H7 (cell line): ENCODE data around the gene GNPAT. TPM values are rescaled to one million over a fixed set of nuclear protein-coding genes. Genes with fewer than 3 reads are reported as not detected.

Experiments used
- DNase-seq: peaks from one replicate; pipeline ENCODE4 v3.0.0; 2012
- H3K27me3 ChIP-seq: 2 replicates; pipeline ENCODE4 v1.6.0; 2011; ENCODE audit warnings: mild to moderate bottlenecking, low read length; ENCODE audit not compliant: control insufficient read depth, insufficient read depth
- H3K36me3 ChIP-seq: replicated peaks from 2 replicates; pipeline ENCODE4 v1.5.1; 2011; ENCODE audit warnings: low read length; ENCODE audit not compliant: control insufficient read depth, insufficient read depth
- H3K4me3 ChIP-seq: 2 replicates; pipeline ENCODE4 v1.5.1; 2011; ENCODE audit warnings: low read depth, mild to moderate bottlenecking, control low read depth, low read length, moderate library complexity; ENCODE audit not compliant: insufficient read depth
- total RNA-seq: library from RNA; depleted of rRNA; stranded (reverse); fragments of >200 nt; shearing (Covaris generic); gene quantifications from 2 replicates; pipeline ENCODE4 v1.2.3, GENCODE V29; 2014; rRNA removed

Gene GNPAT
- 77.6 and 96.4 TPM in 2 replicates for total RNA-seq

DNA sequence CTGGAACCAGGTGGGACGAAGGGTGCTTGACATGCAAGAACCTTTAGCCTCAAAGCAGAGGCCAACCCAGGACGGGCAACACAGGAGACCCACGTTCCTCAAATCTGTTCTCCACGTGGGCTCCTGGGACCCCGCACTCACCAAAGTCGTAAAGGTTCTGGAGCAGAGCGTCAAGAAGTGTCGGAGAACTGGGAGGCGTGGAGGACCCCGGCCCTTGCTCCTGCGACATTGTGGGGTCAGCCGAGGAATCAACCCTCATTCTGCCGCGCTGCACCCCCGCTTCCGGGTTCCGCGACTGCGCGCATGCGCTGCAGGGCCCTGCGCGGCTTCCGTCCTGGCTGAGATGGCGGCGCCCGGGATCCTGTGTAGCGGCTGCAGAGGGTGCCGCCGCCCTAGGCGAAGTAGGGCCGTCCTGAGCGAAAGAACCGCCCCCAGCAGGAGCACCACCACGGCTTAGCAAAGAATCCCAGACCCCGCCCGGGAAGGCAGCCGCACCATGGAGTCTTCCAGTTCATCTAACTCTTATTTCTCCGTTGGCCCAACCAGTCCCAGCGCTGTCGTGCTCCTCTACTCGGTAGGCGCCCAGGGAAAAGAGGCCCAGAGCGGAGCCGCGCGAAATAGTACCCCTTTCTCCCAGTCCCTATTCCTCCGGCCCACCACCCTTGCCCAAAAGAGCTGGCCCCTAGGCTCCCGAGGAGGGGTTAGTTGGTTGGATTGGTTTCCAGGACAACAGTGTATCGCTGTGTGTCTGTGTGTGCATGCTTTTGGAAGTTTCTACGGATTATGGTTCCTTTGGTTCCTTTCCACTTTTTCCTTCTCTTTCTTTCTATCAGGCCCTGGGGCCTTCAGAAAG is at the start of gene GNPAT:
TSS of gene GNPAT (plus strand) at position 330 of the 853 bp plus-strand sequence. CDS start at position 497, 167 bp downstream.
- peak; percentile 95 for DNase-seq
- peak within 1 kb of the TSS; percentile 71 for H3K4me3 ChIP-seq
- H3K36me3 ChIP-seq, result no peaks in the 10 kb centered on the region; the same call in 1 of the 2 replicates
- H3K27me3 ChIP-seq, result no peaks in the 10 kb centered on the region

DNA sequence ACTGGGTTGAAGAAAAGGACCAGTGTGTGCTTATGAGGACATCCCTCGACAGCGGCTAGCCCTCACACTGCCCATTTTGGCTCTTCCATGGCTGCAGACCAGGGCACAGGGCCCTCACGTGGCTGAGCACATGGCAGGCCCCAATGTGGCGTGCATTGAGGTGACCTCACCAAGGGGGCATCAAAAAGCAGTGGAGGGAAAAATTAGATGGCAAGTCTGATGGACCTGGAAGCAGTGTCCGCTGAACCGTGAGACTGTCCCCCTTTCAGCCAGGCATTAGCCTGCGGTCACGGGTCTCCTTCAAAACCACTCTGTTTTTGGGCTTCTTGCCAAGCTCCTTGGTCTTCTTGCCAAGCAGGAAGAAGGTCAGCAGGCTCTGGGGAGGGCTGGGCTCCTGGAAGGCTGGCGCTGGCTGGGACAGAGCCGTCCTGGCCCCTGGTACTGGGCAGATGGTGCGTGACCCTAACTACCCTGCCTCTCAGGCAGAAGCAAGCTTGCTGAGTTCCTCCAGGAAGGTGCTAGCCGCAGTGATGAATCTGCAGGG is 48.3 kb upstream of the GNPAT start:
- DNase-seq, result no peak
- Histone ChIP-seq H3K4me3 (no peak overlapping the region), H3K36me3 (no peaks in the 10 kb centered on the region), H3K27me3 (peaks cover 5% of the 10 kb centered on the region; the same call in 1 of the 2 replicates)

DNA sequence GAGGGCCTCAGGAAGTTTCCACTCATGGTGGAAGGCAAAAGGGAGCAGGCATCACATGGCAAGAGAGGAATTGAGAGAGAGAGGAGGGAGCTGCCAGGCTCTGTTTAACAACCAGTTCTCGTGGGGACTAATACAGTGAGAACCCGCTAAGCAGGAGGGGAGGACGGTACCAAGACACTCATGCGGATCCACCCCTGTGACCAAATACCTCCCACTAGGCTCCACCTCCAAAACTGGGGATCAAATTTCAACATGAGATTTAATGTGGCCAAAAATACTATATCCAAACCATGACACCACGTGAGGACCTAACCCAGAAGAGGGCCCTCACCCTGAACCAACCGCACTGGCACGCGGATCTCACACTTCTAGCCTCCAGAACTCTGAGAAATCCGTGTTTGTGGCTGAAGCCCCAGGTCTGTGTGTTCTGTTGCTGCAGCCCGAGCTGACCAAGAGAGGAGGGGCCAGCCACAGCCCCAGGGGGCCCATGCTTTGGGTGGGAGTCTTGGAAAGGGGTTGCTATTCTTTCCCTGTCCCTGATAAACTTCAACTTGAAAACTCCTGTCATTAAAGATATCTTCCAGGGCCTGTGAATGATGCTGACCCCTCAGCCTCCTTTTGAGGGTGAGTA is 47.2 kb upstream of the GNPAT start:
- peaks cover 2% of the 10 kb centered on the region; the same call in 1 of the 2 replicates for H3K27me3 ChIP-seq

DNA sequence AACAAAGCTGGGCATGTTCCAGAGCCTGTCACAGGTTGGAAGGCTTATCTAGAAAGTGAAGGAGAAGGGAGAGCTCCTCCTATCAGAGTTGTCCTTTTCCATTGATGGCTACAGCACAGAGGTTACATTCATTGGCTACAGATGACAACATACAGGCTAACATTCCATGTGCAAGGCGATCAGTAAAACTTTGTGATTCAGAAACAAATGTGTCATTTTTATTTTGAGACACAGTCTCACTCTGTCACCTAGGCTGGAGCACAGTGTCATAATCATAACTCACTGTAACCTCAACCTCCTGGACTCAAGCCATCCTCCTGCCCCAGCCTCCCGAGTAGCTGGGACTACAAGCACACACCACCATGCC is 46.6 kb upstream of the GNPAT start:
- H3K27me3 ChIP-seq, result peaks cover 3% of the 10 kb centered on the region; the same call in 1 of the 2 replicates
- no peak for DNase-seq
- H3K4me3 ChIP-seq, result no peak overlapping the region
- H3K36me3 ChIP-seq, result no peaks in the 10 kb centered on the region

More for the DNA sequence above, 47.2 kb upstream of the GNPAT start:
- no peak for DNase-seq
- Histone ChIP-seq H3K36me3 (no peaks in the 10 kb centered on the region), H3K4me3 (no peak overlapping the region)

DNA sequence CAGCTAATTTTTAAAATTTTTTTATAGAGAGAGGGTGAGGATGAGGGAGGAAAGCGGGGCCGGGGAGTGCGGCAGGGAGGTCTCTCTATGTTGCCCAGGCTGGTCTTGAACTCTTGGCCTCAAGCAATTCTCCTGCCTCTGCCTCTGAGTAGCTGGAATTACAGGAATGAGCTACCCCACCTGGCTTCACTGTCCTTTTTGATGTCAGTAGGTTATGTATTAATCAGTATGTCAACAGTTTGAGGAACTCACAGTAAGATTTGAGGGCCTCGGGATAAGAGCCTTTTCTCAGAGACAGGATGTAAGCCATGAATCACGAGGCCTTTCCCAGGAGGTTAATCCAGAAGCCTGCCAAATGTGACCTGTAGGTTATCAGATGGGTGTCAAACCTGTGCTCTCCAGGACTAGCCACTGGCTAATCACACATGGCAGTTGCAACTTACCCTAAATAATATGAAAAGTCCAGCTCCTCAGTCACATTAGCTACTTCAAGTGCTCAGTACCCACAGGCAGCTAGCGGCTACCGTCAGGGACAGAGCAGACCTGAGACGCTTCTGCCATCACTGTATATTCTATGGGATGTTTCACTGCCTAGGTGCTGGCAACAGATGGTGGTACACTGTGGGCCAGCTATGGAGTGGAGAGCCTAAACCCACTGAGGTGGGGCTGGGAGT is 46.0 kb upstream of the GNPAT start:
- Histone ChIP-seq H3K27me3 (peaks cover 3% of the 10 kb centered on the region; the same call in 1 of the 2 replicates), H3K4me3 (no peak overlapping the region), H3K36me3 (no peaks in the 10 kb centered on the region)
- no peak for DNase-seq

DNA sequence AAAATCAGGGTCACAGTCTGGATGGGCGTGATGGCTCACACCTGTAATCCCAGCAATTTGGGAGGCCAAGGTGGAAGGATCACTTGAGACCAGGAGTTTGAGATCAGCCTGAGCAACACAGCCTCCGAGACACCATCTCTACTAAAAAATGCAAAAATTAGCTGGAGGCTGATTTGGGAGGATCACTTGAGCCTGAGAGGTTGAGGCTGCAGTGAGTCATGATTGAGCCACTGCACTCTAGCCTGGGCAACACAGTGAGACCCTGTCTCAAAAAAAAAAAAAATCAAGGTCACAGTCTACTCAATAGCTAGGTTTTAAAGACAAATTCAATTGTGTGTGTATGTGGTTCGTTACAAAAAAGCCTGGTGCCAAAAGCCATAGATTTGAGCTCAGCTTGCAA is 44.7 kb upstream of the GNPAT start:
- H3K27me3 ChIP-seq, result peaks cover 10% of the 10 kb centered on the region; the same call in 1 of the 2 replicates
- DNase-seq, result no peak
- no peak overlapping the region for H3K4me3 ChIP-seq

DNA sequence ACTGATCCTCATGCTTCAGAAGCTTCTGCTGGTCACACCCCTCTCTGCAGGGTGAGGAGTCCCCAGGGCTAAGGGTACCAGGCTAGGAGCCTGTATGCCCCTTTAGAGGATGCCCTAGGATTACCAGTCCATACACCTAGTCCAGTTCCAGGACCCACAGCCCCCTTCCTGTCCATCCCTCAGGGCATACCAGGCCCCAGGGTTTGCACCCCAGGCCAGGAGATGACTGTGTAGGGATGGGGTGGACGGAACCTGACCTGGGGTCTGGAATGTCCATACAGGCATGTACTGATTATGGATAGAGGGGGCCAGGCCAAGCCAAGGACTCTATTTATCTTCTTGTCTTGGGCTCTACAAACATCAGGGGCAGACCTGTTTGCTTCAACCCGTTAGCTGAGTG is 44.3 kb upstream of the GNPAT start:
- no peak for DNase-seq
- H3K27me3 ChIP-seq, result peaks cover 13% of the 10 kb centered on the region; the same call in 1 of the 2 replicates
- H3K4me3 ChIP-seq, result no peak overlapping the region
- no peaks in the 10 kb centered on the region for H3K36me3 ChIP-seq

More for the DNA sequence above, 44.7 kb upstream of the GNPAT start:
- no peaks in the 10 kb centered on the region for H3K36me3 ChIP-seq

DNA sequence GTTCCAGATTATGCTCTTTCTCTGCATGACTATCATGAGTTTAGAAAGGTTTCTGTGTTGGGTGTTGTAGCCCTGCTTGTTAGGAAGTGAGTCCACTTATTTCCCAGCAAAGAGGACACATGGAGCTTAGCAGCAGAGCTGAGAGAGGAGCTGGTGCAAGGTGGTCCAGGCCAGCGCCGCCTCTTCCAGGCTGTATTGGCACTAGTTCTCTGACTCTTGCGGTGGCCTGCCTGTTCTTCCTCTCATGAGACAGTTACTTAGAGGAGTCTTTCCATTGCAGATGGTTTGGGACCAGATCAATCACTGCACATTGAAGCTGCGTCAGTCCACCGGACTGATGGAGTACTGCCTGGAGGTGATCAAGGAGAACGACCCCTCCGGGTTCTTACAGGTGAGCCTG is 41.1 kb upstream of the GNPAT start:
- H3K36me3 ChIP-seq, result no peaks in the 10 kb centered on the region
- peaks cover 27% of the 10 kb centered on the region for H3K27me3 ChIP-seq
- DNase-seq, result no peak
- H3K4me3 ChIP-seq, result no peak overlapping the region

DNA sequence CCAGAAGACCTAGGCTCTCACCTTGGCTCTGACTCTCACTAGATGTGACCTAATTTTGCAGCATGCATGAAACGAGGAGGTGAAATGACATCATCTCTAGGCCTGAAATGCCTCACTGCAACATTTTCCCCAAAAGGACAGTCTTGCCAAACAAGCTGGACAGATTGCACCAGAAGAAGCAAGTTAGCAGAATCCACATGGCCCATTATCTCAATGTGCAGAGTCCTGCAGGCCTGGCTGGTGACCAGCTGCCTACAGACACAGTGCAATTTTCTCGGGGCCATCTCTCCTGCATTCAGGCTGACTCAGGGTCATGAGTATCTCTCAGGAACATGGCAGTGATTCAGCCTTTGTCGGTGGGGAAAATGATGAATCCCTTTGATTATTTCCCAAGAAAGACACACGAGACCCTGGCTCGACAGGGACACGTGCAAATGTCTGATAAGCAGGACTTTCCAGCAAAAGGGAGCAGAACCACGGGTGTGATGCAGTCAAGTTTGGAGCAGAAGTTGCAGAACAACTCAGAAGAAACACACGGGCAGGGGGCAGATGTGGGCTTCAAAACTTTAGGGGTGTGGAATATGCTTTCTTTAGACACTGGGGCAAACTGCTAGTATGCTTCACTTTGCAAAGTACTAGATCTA is 40.5 kb upstream of the GNPAT start:
- H3K27me3 ChIP-seq, result peaks cover 27% of the 10 kb centered on the region
- DNase-seq, result no peak
- no peaks in the 10 kb centered on the region for H3K36me3 ChIP-seq

DNA sequence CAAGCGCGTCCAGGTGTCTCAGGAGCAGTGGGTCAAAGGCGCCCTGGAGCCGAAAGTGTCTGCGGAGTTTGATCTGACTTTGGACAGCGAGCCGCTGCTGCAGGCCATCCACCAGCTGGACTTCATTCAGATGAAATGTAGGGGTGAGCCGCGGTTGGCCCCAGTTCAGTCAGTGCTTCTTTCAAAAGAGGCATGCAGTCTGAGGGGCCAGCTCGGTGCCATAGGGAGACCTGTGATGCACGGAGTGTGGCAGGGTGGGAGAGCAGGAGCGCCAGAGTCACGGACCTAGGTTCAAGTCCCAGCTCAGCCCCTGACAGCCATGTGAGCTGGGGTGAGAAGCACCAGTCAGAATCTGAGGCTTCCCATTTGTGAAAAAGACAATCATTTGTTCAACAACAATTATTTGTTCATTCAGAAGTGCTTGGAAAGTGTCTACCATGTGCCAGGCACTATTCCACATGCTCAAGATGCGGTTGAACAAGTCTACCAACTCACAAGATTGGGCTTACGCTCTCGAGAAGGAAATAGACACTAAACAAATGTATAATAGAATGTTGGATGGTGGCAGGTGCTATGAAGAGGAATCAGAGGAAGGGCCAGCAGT is 39.5 kb upstream of the GNPAT start:
- Histone ChIP-seq H3K27me3 (peaks cover 27% of the 10 kb centered on the region), H3K36me3 (no peaks in the 10 kb centered on the region), H3K4me3 (no peak overlapping the region)
- no peak for DNase-seq

More for the DNA sequence above, 40.5 kb upstream of the GNPAT start:
- no peak overlapping the region for H3K4me3 ChIP-seq

DNA sequence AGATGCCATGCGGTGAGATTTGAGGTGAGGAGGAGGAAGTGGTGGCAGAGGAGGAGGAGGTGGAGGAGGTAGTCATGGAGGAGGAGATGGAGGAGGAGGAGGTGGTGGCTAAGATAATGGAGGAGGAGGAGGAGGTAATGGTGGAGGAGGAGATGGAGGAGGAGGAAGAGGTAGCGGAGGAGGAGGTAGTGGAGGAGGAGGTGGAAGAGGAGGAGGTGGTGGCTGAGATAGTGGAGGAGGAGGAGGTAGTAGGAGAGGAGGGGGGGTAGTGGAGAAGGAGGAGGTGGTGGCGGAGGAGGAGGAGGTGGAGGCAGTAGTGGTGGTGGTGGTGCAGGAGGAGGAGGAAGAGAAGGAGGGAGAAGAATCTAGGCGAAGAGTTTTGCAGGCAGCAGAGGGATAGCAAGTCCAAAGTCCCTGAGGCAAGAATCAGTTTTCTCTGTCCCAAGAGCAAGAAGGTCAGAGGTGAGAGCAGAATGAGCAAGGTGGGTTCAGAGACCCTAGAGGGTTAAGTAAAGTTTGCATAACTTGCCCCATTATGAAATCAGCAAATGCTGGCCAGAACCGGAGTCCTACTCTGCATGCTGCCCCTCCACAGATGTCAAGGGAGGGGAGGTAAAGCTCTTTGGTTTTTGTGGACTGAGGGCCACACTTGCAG is 38.9 kb upstream of the GNPAT start:
- Histone ChIP-seq H3K36me3 (no peaks in the 10 kb centered on the region), H3K27me3 (peaks cover 29% of the 10 kb centered on the region), H3K4me3 (no peak overlapping the region)
- DNase-seq, result peak; percentile 14

DNA sequence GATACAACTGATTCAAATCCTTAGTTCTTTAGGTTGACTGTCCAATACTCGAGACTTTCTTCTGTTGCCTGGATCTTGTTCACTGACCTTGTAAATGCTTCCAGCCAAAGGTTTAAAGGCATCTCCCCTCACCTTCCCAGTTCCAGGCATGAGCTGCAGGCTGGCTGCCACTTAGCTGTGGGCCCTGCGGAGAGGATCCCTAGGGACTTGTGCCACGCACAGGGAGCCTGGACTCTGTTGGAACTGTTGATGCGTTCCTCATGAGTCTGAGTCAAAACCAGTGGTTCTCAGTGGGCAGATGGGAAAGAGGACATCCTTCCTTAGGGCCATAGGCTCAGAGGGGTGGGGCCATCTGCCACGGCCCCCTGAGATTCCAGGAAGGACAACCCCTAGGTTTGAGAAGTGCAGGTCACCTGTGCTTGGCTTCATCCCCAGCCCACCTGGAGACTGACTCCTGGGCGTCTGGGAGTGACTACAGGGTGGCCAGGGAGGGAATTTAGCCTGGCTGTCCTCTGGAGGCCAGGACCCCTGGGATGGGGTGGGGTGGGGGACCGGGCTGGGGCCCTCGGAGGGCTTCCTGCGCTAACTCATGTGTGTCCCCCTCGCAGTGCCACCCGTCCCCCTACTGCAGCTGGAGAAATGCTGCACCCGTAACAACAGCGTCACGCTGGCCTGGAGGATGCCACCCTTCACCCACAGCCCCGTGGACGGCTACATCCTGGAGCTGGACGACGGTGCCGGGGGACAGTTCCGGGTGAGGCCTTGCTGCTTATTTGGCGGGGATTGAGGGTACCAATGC is 37.6 kb upstream of the GNPAT start:
- no peak overlapping the region for H3K4me3 ChIP-seq
- H3K36me3 ChIP-seq, result no peaks in the 10 kb centered on the region
- H3K27me3 ChIP-seq, result peaks cover 30% of the 10 kb centered on the region
- peak; percentile 35 for DNase-seq

DNA sequence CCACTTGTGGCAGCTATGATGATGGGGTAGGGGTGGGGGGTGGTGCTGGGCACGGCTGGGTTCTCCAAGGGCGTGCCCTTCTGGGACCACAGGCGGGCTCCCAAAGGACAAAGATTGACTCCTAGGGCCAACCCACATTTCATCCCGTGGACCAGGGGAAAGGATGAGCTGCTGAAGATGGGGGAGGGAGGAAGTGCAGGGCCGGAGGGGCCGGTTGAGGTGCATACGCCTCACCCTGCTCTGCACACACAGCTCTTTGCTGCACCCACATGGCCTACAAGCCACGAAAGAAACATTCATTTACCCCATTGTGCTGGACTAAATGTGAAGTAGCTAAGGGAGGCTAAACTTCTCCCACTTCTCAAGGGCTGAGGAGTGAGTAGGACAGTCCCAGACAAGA is 34.2 kb upstream of the GNPAT start:
- DNase-seq, result peak; percentile 64
- Histone ChIP-seq H3K27me3 (peaks cover 46% of the 10 kb centered on the region), H3K4me3 (no peak overlapping the region)

More for the DNA sequence above, 34.2 kb upstream of the GNPAT start:
- no peaks in the 10 kb centered on the region for H3K36me3 ChIP-seq
